GM10248 (cell line): ENCODE data around the gene CHAF1A.

Source experiments
- CTCF ChIA-PET: fragments of 300-600 bp; sonication (Branson Sonifier 250); formaldehyde crosslinking; extraction: SDS; loops from one replicate; lab custom pipeline; 2021; ENCODE audit warnings: antibody characterized with exemption; lab: Yijun Ruan, JAX
- POLR2A ChIA-PET: fragments of 350-650 bp; sonication (Branson Sonifier 250); formaldehyde crosslinking; extraction: SDS; loops from one replicate; lab custom pipeline; 2020; ENCODE audit warnings: antibody characterized with exemption; lab: Yijun Ruan, JAX
- DNase-seq: peaks from one replicate; pipeline ENCODE4 v3.0.0; 2012; ENCODE audit errors: extremely low spot score
- CTCF ChIP-seq: IDR thresholded peaks from 2 replicates; pipeline ENCODE4 v1.5.1; 2012; ENCODE audit warnings: mild to moderate bottlenecking, low read depth; ENCODE audit errors: extremely low read depth, missing control alignments, control extremely low read depth

Gene CHAF1A

DNA sequence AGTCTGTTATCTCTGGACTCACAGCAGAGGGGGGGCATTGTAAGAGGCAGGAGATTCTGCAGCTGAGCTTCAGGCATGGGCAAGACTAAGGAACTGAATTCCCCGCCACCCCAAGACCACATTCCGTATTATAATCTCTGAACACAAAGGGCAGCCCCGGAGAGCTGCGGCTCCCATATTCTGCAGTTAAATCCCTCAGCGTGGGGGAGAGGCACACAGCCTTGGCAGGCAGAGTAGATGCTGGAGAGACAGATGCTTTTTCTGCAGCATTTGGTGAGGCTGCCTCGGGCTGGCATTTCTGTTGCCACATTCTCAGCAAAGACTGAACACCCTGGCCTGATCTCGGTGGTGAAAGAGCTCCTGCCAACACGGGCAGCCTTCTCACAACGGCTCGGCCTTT lies 12.9 kb downstream of the CHAF1A start:
- DNase-seq = no peak
- no peak for TF ChIP-seq CTCF
- ChIA-PET POLR2A (no interaction called here), CTCF (interaction anchor here (0.9 to 2.6 kb wide), 5 partner anchors 11 to 149 kb away, joined by 3 to 12 read pairs (median 5); partner anchors contain the start of genes CHAF1A and SH3GL1)

DNA sequence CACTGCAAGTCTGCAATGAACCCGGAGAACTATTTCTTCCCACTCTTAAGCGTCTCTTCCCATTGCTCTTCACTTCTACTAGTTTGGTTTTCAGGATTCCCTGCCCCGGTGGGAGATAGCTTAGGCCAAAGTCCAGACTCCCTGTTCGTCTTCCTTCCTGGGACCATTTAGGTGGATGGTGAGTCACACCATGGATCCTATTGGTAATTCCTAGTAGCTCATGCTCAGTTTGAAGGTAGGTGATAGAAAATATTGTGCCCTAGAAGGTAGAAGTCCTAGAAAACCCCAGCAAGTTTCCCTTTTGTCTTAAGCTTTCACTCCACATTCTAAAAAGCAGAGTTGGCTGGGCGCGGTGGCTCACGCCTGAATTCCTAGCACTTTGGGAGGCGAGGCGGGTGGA lies 13.8 kb downstream of the CHAF1A start:
- ChIA-PET POLR2A (interaction anchor here (0.6 kb wide), 1 partner anchor 339 kb away, joined by 4 read pairs; no protein-coding TSS in a partner anchor), CTCF (interaction anchor here (0.8 to 2.6 kb wide), 8 partner anchors 8 to 612 kb away, joined by 3 to 12 read pairs (median 4); partner anchors contain the start of genes CHAF1A and SH3GL1)
- no peak for DNase-seq
- TF ChIP-seq CTCF = no peak

GRCh38 chr19:4423416-4424126 lies 21.1 kb downstream of the CHAF1A start:
- CTCF ChIA-PET = no interaction called here
- no peak for DNase-seq
- POLR2A ChIA-PET = no interaction called here
- TF ChIP-seq CTCF = no peak

DNA sequence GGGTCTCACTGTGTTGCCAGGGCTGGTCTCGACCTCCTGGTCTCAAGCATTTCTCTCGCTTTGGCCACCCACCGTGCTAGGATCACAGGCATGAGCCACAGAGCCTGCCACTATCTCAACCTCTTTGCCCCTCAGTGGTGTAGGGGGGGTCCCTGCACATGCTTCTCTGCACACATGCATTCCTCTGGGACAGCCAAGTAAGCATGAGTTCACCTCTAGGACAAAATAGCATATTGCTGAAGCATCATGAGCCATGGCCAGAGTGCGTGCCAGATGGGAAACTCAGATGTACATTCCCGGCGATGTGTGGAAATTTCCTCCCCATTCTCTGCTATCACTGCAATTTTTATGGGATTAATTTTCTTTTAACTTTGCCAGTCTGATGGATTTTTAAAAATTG lies 23.1 kb downstream of the CHAF1A start:
- ChIA-PET CTCF (no interaction called here), POLR2A (no interaction called here)
- DNase-seq = no peak
- no peak for TF ChIP-seq CTCF

GRCh38 chr19:4428326-4428975 lies 26.0 kb downstream of the CHAF1A start:
- POLR2A ChIA-PET = interaction anchor here (0.6 kb wide), 1 partner anchor 14 kb away, joined by 4 read pairs; no protein-coding TSS in a partner anchor
- no peak for DNase-seq
- TF ChIP-seq CTCF = no peak
- CTCF ChIA-PET = interaction anchor here (1.1 to 1.3 kb wide), 3 partner anchors 13 to 76 kb away, joined by 3 read pairs; partner anchors contain the start of gene SH3GL1

DNA sequence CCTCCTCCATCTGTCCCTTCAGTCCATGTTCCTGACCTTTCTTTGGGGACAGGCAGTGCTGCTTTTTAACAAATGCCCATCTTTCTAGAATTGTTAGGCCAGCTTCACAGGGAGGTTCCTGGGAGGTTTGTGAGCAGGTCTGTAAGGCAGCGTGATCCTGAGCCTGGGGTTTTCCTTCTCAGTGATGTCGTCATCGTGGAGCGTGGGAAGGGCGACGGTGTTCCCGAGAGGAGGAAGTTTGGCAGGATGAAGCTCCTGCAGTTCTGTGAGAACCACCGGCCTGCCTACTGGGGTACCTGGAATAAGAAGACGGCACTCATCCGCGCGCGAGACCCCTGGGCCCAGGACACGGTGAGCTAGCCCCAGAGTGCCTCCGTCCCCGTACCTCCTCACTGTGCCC lies 26.8 kb downstream of the CHAF1A start:
- no peak for TF ChIP-seq CTCF
- ChIA-PET CTCF (interaction anchor here (1.1 to 1.3 kb wide), 2 partner anchors 14 kb away, joined by 3 read pairs; no protein-coding TSS in a partner anchor), POLR2A (no interaction called here)
- no peak for DNase-seq
